Measurements from ENCODE around the gene SKAP1. TPM values are rescaled to one million over a fixed set of nuclear protein-coding genes. Genes with fewer than 3 reads are reported as not detected.

The SKAP1 gene
- total RNA-seq, 6 donors from 2014 or later, result 1.9 to 5.3 (median 3.9) TPM

DNA sequence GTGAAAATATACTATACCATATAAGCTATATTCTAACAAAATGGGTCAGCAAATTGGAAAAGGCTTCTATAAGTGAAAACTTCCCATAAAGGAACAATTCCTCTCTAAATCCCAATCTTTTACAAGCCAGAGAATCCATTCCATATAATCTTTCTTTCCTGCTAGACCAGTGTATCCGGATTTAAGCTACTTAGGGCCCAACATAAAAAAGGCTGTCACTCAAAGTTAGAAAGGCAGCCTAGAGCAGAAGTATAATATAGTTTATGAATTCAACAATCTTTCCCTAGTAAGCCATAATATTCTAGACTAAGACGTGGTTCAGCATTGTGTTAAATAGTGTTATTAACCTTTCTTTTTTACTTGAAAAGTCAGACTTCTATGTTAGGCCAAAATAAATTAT, 93.0 kb downstream of the SKAP1 start:
- DNase-seq (no peak), ATAC-seq (ENCODE audit: low FRiP score in 2 of 2) (no peak)
- Histone ChIP-seq H3K4me1 (no peaks in the 10 kb centered on the region), H3K9me3 (no peaks in the 10 kb centered on the region), H3K27me3 (no peaks in the 10 kb centered on the region), H3K27ac (no peak overlapping the region), H3K36me3 (no peaks in the 10 kb centered on the region), H3K4me3 (no peak overlapping the region)
- 77 to 80% methylated on average over 2 of the region's 2 CpGs for WGBS, 2 donors
- no peak for TF ChIP-seq POLR2A (IDR thresholded peaks at IDR 0.05)
- TF ChIP-seq EP300 (IDR thresholded peaks at IDR 0.05), result no peak
- TF ChIP-seq, protein P1, sequence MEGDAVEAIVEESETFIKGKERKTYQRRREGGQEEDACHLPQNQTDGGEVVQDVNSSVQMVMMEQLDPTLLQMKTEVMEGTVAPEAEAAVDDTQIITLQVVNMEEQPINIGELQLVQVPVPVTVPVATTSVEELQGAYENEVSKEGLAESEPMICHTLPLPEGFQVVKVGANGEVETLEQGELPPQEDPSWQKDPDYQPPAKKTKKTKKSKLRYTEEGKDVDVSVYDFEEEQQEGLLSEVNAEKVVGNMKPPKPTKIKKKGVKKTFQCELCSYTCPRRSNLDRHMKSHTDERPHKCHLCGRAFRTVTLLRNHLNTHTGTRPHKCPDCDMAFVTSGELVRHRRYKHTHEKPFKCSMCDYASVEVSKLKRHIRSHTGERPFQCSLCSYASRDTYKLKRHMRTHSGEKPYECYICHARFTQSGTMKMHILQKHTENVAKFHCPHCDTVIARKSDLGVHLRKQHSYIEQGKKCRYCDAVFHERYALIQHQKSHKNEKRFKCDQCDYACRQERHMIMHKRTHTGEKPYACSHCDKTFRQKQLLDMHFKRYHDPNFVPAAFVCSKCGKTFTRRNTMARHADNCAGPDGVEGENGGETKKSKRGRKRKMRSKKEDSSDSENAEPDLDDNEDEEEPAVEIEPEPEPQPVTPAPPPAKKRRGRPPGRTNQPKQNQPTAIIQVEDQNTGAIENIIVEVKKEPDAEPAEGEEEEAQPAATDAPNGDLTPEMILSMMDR (IDR thresholded peaks at IDR 0.05), result no peak
- no peak for TF ChIP-seq POLR2AphosphoS5 (IDR thresholded peaks at IDR 0.05)

DNA sequence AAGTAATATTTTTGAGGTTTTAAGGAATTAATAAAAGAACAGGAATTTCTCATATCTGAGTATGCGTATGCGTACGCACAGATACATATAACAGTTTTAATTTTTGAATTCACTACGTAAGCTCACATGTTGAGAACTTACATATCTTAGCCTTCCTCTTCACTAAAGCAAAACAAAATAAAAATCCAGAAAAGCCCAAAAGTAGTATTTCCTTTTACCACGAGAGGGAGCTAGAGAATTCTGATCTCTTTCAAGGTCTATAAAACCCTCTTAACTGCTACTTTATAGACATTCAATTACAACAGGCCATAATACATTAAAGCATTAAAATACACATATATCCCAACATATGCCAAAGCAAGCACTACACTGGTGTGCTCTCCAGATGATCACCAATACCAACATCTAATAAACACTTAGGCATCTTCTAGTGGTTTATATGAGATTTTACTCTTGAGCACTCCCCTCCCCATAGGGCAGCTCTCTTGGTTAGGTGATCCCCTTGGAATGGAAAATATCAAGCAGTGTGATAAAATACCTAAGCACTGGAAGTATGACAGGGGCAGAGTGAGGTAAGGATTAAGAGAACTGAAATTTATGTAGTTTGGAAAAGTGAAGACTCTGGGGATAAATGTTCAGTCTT, 94.0 kb downstream of the SKAP1 start:
- TF ChIP-seq POLR2A (IDR thresholded peaks at IDR 0.05), result no peak
- TF ChIP-seq, protein P1 (IDR thresholded peaks at IDR 0.05), result peak; percentile 51 to 69 (median 60)
- no peak for DNase-seq
- H3K36me3 ChIP-seq, result no peaks in the 10 kb centered on the region

GRCh38 chr17:48335146-48335784, 94.7 kb downstream of the SKAP1 start:
- no peaks in the 10 kb centered on the region for H3K9me3 ChIP-seq
- DNase-seq (no peak), ATAC-seq (ENCODE audit: low FRiP score in 2 of 2) (no peak)
- no peaks in the 10 kb centered on the region for H3K4me1 ChIP-seq
- TF ChIP-seq, protein P1 (IDR thresholded peaks at IDR 0.05), result no peak
- TF ChIP-seq POLR2A (IDR thresholded peaks at IDR 0.05) (no peak), EP300 (IDR thresholded peaks at IDR 0.05) (no peak), POLR2AphosphoS5 (IDR thresholded peaks at IDR 0.05) (no peak)
- no peak overlapping the region for H3K4me3 ChIP-seq
- H3K27ac ChIP-seq, result no peak overlapping the region
- H3K36me3 ChIP-seq, result no peaks in the 10 kb centered on the region
- no peaks in the 10 kb centered on the region for H3K27me3 ChIP-seq

More for the DNA sequence above, 94.0 kb downstream of the SKAP1 start:
- H3K9me3 ChIP-seq, result no peaks in the 10 kb centered on the region
- 6 to 11% methylated on average over 5 of the region's 5 CpGs for WGBS, 2 donors
- H3K27ac ChIP-seq, result no peak overlapping the region
- no peaks in the 10 kb centered on the region for H3K4me1 ChIP-seq
- ATAC-seq (ENCODE audit: low FRiP score in 2 of 2), result peak in 1 of 2 donors; percentile 54
- no peaks in the 10 kb centered on the region for H3K27me3 ChIP-seq
- H3K4me3 ChIP-seq, result no peak overlapping the region

DNA sequence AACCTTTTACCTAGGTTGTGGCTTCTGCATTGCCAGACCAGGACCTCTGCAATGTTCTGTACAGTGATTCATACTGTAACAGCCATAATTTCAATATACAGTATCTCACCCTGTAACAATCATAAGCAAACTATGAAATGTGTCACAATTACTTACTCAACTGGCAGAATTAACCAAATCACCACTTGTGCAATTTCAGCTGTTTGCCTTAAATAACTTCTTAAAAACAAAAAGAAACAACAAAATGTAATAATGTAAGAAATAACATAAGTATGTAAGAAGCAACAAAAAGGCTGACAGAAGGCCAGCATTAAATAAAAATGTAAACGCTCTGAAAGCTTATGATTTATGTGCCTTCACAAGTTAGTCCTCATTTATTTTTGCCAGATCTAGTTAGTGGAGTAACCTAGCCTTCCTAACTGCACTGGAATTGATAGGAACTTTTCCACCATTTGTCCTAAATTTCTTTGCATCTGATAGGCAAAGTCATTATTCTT, 96.9 kb downstream of the SKAP1 start:
- no peak for ATAC-seq (ENCODE audit: low FRiP score in 2 of 2)
- Histone ChIP-seq H3K36me3 (no peaks in the 10 kb centered on the region), H3K4me3 (no peak overlapping the region), H3K27ac (no peak overlapping the region), H3K27me3 (no peaks in the 10 kb centered on the region), H3K4me1 (no peaks in the 10 kb centered on the region), H3K9me3 (no peaks in the 10 kb centered on the region)
- no peak for DNase-seq
- TF ChIP-seq EP300 (IDR thresholded peaks at IDR 0.05) (no peak), POLR2AphosphoS5 (IDR thresholded peaks at IDR 0.05) (no peak)
- 85 to 87% methylated on average over 1 of the region's 1 CpG for WGBS, 2 donors

DNA sequence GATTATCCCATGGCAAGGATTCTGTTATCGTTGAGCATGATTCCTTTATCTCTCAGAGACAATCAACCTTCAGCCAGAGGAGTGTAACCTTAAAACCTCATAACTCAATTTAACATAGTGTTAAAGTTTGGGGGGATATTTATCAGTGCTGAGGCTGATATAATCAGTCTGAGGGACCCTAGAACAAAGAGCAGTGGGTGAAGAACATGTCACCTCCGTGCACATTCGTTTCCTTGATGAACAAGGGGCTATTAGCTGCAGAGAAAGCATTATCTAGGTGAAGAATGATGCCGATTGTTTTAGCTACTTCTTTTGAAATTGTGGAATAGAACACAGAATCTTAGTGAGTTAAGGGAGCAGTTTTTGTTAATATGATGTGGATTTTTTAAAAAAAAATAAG, 99.1 kb downstream of the SKAP1 start:
- H3K4me3 ChIP-seq, result no peak overlapping the region
- DNase-seq, result no peak
- H3K9me3 ChIP-seq, result no peaks in the 10 kb centered on the region
- 68 to 74% methylated on average over 4 of the region's 4 CpGs for WGBS, 2 donors
- H3K36me3 ChIP-seq, result no peaks in the 10 kb centered on the region
- ATAC-seq (ENCODE audit: low FRiP score in 2 of 2), result no peak
- no peaks in the 10 kb centered on the region for H3K4me1 ChIP-seq
- no peaks in the 10 kb centered on the region for H3K27me3 ChIP-seq
- H3K27ac ChIP-seq, result no peak overlapping the region
- TF ChIP-seq, protein P1 (IDR thresholded peaks at IDR 0.05), result no peak
- no peak for TF ChIP-seq EP300 (IDR thresholded peaks at IDR 0.05)
- no peak for TF ChIP-seq POLR2A (IDR thresholded peaks at IDR 0.05)
- TF ChIP-seq POLR2AphosphoS5 (IDR thresholded peaks at IDR 0.05), result no peak

Measured in upper lobe of left lung (tissue), 6 donors.